ENCODE measurements around the gene GTF2A1L. TPM values are rescaled to one million over a fixed set of nuclear protein-coding genes. Genes with fewer than 3 reads are reported as not detected.
"Not testable (repeated sequence)": the region's sequence is repeated elsewhere in the genome, so short reads cannot be mapped to it uniquely, and the experiment has no call there.

The GTF2A1L gene
- total RNA-seq, 1 donor from 2014 or later: not detected

GRCh38 chr2:48695991-48696390 is 78.3 kb downstream of the GTF2A1L start:
- ATAC-seq (no peak), DNase-seq (ENCODE audit: low spot score) (no peak)

DNA sequence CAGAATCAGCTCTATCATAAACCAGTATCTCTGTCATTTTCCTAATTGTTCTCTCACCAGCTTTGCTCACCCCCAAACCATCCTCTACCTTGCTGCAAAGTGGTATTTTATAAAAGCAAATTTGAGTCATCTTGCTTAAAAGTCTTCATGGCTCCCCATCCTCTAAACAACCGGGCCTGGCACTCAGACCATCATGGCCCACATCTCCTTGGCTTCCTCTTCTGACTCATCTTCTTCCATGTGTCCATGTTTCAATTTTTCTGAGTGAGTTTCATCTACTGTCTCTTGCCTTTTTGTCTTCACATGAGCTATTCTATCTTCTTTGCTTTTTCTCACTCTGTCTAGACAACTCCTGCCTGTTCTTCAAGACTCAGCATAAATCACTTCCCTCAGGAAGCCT is 79.2 kb downstream of the GTF2A1L start:
- no peak for DNase-seq (ENCODE audit: low spot score)
- ATAC-seq: no peak

DNA sequence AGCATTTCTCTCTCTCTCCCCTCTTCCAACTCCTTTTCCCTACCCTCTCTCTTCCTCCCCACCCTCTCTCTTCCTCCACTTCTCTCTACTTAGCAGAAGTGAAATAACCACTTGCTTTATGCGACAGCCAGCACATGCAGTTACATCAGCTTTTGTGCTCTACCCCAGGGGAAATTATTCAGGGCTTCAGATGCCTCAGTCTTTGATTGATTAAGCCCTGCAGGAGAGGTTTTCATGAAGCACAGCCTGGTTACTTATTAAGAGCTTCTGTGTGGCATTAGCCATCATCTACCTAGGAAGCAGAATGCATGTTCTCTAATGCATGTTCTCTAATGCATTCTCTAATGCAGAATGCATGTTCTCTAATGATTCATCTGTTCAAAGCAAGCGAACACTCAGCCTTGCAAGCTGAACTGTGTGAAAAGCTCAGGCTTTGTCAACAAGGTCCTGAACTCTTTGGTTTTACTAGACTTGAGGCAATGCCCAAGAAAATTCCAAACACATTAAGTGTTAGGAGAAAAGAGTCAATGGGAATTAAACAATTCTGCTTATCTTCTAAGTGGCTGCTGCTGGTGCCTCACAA is 81.8 kb downstream of the GTF2A1L start:
- DNase-seq (ENCODE audit: low spot score): no peak
- ATAC-seq: no peak

DNA sequence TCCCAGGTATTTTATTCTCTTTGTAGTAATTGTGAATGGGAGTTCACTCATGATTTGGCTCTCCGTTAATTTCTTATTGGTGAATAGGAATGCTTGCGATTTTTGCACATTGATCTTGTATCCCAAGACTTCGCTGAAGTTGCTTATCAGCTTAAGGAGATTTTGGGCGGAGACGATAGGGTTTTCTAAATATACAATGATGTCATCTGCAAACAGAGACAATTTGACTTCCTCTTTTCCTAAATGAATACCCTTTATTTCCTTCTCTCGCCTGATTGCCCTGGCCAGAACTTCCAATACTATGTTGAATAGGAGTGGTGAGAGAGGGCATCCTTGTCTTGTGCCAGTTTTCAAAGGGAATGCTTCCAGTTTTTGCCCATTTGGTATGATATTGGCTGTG is 86.0 kb downstream of the GTF2A1L start:
- DNase-seq (ENCODE audit: low spot score); ATAC-seq: not testable (repeated sequence)

DNA sequence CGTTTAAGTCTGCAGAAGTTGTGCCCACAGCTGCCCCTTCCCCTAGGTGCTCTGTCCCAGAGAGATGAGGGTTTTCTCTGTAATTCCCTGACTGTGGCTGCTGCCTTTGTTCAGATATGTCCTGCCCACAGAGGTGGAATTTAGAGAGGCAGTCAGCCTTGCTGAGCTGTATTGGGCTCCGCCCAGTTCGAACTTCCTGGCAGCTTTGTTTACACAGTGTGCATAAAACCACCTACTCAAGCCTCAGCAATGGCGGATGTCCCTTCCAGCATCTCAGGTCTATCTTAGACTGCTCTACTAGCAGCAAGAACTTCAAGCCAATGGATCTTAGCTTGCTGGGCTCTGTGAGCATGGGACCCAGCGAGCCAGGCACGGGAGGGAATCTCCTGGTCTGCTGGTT is 89.8 kb downstream of the GTF2A1L start:
- no peak for ATAC-seq

DNA sequence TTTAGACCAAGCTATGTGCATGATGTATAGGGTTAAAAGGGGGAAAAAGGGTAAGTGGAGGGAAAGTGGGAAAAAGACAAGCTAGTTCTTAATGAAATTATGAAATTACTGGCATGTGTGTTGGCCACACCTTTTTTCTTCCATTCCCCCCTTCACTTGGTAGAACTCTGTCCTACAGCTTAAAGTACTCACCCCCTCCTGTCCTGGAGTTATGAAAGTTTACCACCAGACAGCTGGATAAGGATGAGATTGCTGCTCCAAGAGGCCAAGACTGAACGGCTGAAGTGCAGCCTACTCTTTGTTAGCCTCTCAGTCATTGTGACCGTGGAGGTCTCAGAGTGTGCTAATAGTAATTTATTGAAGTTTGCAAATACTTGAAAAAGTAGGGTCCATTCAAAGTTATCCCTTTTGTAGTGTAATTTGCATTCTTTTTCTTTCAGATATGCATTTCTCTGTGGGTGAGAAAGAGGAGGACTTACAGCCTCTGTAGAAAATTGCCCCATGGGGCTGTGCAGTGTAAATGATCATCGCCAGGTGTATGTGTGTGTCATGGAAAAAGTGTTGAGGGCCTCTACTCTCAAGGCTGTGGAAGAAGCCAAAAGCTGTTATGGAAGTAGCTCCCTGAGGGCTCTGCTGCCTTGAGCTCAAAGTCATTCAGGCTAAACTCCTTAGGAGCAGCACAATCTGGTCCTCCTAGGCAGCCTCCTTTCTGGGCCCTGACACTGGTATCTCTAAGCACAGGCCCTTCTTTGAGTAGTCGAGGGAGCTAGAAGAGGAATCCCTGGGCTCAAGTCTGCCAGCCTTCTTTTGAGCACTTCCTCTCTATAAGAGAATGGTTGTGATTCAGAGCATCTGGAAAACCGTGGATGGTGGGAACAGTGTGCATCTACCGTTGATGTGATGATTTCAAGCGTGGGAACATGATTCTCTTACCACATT is 91.7 kb downstream of the GTF2A1L start:
- DNase-seq (ENCODE audit: low spot score) (no peak), ATAC-seq (no peak)

More for the DNA sequence above, 89.8 kb downstream of the GTF2A1L start:
- no peak for DNase-seq (ENCODE audit: low spot score)

DNA sequence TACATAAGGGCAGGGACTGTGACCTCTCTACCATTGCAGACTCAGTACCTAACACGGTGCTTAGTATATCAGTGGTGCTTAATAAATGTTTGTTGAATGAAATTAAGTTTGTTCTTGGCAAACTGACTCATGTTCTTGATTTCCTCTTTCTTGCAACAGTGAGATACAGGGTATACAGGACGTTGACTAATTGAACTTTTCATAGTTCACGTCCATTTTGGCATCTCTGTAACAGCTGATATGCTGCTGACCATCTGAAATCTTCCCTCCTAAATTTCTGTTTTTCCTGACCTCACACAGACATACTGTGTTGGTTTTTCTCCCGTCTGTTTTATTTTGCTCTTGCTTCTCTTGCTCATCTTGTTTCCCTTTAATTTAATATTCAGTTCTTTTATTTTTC is 93.7 kb downstream of the GTF2A1L start:
- ATAC-seq (no peak), DNase-seq (ENCODE audit: low spot score) (no peak)

- ATAC-seq (no peak), DNase-seq (ENCODE audit: low spot score) (no peak)
Observed at GRCh38 chr2:48712151-48712550, 94.5 kb downstream of the GTF2A1L start.

GRCh38 chr2:48713647-48714046 is 96.0 kb downstream of the GTF2A1L start:
- no peak for DNase-seq (ENCODE audit: low spot score)
- ATAC-seq: no peak

DNA sequence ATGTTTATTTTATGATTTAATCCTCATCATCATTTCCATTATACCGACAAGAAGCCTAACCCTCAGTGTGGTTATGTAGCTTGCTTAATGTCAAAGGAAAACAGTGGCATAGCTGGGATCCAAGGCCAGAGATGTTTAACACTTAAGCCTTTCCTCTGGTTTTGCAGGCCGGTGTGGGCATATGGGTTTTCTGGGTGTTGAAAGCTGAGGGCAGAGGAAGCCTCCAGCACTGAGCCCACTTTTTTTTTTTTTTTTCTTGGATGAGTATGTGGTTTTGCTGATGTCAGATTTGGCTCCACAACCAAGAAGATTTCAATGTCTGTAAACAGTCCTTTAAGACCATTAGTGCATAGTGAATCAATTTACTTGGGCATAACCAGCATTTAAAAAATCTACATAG is 96.6 kb downstream of the GTF2A1L start:
- ATAC-seq: no peak
- no peak for DNase-seq (ENCODE audit: low spot score)

DNA sequence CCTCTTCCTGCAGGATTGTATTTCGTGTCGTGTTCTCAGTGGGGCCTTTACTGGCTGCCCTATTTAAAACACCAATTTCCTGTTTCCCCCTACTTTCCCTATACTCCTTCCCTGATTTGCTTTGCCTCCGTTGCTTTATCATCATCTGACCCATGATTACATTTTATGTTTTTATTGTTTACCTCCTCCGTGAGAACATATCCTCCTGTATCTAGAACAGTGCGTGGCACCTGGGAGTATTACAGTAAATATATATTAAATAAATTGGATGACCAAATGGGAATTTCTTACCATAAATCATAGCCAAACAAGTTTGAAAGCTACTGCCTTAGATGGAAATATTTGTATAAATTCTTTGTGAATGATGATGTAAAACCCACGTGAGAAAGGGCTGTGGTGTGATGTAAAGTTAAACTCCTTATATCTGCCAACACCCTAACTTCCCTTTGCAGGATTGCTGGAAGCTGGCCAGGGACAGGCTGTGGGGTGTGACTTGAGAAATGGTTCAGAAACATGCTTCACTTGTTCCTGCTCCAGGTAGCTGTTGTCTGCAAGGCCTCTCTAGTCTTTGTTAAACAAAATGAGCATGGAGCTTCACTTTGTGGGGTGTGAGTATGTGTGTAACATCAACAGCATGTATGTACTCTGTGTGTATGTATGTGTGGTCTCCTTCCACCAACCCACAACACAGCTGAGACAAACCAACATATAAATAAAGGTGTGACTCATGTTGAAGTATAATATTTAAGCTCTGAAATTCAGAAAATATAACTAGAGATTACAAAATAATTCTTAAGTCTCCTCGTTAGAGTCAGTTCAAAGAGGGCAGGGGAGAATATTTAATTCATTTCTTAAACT is 97.6 kb downstream of the GTF2A1L start:
- no peak for ATAC-seq
- no peak for DNase-seq (ENCODE audit: low spot score)

DNA sequence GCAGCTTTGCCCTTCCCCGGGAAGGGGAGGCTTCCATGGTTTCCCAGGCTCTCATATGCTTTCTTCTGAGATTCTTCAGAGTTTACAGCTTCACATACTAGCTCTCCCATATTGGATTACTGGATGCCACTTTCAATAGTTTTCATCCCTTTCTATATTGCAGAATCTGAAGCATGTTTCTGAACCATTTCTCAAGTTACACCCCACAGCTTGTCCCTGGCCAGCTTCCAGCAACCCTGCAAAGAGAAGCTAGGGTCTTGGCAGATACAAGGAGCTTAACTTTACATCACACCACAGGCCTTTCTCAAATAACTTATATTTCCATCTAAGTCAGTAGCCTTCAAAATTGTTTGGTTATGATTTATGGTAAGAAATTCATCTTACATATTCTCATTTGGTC is 98.3 kb downstream of the GTF2A1L start:
- ATAC-seq (no peak), DNase-seq (ENCODE audit: low spot score) (no peak)

GRCh38 chr2:48717846-48718245 is 100.2 kb downstream of the GTF2A1L start:
- no peak for ATAC-seq

DNA sequence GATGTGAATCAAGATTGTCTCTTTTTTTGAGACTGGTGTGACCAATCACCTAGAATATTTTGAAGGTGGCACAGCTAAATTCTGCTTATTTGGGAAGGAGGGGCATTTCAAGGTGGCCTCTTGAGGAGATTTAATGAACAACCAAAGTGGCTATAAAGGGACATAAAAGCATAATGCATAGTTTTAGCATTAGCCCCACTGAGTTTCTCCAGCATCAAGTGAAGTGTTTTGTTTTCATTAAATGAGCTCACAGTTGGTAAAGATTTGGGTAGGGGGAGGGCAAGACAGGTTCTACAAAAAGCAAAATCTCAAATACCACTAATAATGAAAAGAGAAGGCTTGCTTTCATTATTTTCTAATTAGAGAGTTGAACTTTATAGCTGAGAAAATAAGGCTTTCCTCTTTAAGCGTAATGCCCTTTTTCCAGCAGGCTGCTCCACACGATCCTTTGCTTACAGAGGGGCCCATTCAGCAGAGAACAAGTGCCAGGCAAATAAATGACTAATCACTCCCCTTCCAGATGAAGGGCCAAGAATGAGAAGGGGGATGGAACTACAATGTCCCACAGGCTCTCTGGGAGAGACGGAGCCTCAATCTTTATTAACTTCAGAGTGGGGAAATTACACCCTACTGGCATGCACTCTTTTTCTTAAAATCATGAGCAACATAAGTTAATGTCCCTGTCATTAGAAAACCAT is 102.0 kb downstream of the GTF2A1L start:
- DNase-seq (ENCODE audit: low spot score) (no peak), ATAC-seq (no peak)

More at GRCh38 chr2:48717846-48718245, 100.2 kb downstream of the GTF2A1L start:
- no peak for DNase-seq (ENCODE audit: low spot score)

DNA sequence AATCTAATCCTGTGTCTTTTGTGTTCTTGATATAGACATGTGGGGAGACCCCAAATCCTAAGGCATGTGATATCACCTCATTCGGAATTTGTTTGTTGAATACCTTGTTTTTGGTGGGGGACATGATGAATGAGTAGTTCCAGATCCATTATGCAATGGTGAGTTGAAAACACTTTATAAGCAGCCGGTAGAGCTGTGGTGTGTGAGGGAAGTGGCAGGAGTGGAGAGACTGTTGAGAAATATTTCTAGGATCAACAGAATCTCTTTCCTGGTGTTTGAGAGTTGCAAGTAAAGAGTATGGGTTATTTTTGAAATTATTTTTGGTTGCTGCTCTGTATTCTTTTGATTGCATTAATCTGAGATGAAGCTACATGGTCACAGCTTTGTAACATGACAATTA is 103.5 kb downstream of the GTF2A1L start:
- no peak for DNase-seq (ENCODE audit: low spot score)

GRCh38 chr2:48722391-48722790 is 104.7 kb downstream of the GTF2A1L start:
- DNase-seq (ENCODE audit: low spot score) (no peak), ATAC-seq (no peak)

More for the DNA sequence above, 103.5 kb downstream of the GTF2A1L start:
- ATAC-seq: no peak

GRCh38 chr2:48723129-48723528 is 105.5 kb downstream of the GTF2A1L start:
- DNase-seq (ENCODE audit: low spot score): no peak
- no peak for ATAC-seq

GRCh38 chr2:48724278-48724677 is 106.6 kb downstream of the GTF2A1L start:
- no peak for ATAC-seq
- DNase-seq (ENCODE audit: low spot score): no peak

DNA sequence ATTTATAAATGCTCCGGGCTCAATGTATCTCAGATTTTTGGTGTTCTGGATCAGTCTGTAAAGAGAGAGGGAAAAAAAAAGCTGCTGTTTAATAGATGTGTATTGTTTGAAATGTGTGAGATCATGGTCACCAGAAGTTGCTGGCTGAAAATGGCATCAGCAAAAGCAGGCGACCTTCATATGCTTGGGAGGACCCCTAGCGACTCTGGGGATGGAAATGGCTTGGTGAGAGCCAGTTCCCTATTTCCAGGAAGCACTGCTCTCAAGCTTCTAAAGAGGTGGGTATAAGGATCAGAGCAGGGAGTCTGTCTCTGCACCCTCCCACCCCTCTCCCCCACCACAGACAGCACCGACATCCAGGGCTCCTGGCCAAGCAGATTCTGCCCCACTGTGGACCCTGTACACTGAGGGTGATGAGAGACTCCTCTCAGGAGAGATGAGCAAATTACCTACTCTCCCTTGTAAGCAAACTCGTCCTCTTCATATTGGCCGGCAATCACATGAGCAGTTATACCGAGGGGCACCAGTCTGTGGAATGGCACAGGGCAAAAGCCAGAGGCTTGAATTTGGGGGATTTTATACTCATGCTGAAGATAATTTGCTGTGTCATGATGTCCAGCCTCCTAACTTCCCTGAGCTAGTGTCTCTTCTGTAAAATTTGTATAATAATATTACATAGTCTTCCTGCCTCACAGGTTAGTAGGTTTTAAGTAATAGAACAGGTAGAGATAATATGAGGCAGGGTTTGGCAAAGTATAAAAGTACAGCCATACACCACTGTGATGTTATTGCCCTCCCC is 108.2 kb downstream of the GTF2A1L start:
- ATAC-seq (no peak), DNase-seq (ENCODE audit: low spot score) (no peak)

DNA sequence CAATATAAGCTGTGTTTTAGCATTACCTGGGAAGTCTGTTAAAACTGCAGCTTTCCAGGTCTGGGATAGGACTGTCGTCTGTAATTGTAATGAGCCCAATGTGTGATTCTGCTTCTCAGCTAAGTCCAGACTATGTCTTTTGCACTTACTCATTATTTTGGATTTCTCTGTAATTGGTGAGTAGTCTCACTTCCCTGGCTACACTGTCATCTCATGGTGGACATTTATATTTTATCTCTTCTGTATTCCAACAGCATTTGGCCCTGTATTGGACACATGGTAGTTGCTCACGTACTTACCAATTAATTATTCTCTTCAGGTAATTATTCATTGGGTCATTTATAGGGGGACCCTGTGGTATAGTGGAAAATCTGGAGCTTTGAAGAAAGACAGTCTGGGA is 109.9 kb downstream of the GTF2A1L start:
- no peak for DNase-seq (ENCODE audit: low spot score)
- no peak for ATAC-seq
